Activated CD4-positive, alpha-beta T cell treated with anti-CD3 and anti-CD28 coated beads, Interleukin-2, amount 50 U/mL, for 48 hours (primary cell): ENCODE measurements around the gene MUC6.
A peak's percentile ranks its signal among the peaks of the same experiment; 100 is the strongest.

Experiments used
- DNase-seq, 2 experiments: peaks; one replicate each; pipeline ENCODE4 v3.0.0-alpha.2; 2020

Gene MUC6

GRCh38 chr11:1020211-1020905 is 16.2 kb downstream of the MUC6 start:
- no peak for DNase-seq

- no peak for DNase-seq
These were observed 17.1 kb downstream of the MUC6 start for GRCh38 chr11:1019321-1019910.

DNA sequence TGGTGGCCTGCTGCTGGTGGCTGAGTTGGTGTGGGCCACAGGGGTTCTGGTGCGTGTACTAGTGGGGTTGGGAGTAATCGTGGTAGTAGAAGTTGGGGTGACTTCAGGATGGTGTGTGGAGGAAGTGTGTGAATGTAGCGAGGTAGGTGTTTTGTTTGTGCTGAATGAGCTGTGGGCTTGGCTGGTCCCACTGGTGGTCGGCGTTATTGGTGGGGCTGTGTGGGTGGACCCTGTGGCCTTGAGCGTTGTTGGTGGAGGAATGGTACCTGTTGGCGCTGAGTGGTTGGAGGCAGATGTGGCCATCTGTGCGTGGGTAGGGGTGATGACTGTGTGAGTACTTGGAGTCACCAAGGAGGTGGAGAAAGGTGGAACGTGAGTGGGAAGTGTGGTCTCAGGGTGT is 18.4 kb downstream of the MUC6 start:
- no peak for DNase-seq

DNA sequence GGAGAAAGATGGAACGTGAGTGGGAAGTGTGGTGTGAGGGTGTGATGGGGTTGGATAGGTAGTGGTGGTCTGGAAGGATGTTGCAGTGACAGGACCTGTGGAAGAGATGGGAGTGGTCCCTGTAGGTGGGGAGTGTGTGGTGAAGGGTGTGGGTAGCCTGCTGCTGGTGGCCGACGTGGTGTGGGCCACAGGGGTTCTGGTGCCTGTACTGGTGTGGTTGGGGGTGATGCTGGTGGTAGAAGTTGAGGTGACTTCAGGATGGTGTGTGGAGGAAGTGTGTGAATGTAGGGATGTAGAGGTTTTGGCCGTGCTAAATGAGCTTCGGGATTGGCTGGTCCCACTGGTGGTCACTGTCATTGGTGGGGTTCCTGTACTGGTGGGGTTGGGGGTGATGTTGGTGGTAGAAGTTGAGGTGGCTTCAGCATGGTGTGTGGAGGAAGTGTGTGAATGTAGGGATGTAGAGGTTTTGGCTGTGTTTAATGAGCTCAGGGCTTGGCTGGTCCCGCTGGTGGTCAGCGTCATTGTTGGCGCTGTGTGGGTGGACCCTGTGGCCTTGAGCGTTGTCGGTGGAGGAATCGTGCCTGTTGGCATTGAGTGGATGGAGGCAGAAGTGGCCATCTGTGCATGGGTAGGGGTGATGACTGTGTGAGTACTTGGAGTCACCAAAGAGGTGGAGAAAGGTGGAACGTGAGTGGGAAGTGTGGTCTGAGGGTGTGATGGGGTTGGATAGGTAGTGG is 19.1 kb downstream of the MUC6 start:
- DNase-seq: peak in 1 of 2 experiments; percentile 13

DNA sequence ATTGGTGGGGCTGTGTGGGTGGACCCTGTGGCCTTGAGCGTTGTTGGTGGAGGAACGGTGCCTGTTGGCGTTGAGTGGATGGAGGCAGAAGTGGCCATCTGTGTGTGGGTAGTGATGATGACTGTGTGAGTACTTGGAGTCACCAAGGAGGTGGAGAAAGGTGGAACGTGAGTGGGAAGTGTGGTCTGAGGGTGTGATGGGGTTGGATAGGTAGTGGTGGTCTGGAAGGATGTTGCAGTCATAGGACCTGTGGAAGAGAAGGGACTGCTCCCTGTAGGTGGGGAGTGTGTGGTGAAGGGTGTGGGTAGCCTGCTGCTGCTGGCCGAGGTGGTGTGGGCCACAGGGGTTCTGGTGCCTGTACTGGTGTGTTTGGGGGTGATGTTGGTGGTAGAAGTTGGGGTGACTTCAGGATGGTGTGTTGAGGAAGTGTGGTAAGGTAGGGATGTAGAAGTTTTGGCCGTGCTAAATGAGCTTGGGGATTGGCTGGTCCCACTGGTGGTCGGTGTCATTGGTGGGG is 19.9 kb downstream of the MUC6 start:
- peak in 1 of 2 experiments; percentile 11 for DNase-seq

DNA sequence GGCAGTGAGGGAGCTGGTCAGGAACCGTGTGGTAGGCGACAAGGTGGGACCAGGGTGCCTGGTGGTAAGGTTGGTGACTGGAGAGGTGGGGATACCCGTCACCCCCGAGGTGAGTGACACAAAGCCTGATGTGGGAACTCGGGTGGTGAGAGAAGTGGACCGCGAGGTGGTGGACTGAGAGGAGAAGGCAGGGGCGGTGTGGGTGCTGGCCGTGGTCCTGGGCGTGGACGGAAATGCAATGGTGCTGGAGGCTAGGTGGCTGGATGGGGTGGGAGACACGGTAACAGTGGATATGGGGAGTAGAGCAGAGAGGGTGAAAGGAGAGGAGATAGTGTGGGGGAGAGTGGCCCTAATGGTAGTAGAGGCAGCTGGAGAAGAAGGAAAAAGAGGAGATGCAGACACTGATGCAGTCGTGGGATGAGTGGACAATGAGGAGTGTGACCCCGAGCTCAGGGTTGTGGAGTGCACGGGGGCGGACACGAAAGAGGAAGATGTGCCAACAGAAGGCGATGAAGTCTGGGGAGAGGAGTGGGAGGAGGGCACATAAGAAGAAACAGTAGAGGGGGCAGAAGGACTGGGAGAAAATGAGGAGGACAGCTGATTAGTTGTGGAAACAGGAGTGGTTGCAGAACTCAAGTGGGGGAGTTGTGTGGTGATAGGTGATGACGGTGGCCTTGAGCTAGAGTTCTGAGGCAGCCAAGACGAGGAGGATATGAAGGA is 20.5 kb downstream of the MUC6 start:
- no peak for DNase-seq

- DNase-seq: no peak
These were observed 21.5 kb downstream of the MUC6 start for GRCh38 chr11:1015064-1015463.

GRCh38 chr11:1014276-1014675 is 22.2 kb downstream of the MUC6 start:
- no peak for DNase-seq

- DNase-seq: no peak
These were observed 22.9 kb downstream of the MUC6 start for GRCh38 chr11:1013631-1013935.

- no peak for DNase-seq
These were observed 23.5 kb downstream of the MUC6 start for GRCh38 chr11:1012740-1013630.

- DNase-seq: no peak
These were observed 24.2 kb downstream of the MUC6 start for GRCh38 chr11:1012291-1012690.

DNA sequence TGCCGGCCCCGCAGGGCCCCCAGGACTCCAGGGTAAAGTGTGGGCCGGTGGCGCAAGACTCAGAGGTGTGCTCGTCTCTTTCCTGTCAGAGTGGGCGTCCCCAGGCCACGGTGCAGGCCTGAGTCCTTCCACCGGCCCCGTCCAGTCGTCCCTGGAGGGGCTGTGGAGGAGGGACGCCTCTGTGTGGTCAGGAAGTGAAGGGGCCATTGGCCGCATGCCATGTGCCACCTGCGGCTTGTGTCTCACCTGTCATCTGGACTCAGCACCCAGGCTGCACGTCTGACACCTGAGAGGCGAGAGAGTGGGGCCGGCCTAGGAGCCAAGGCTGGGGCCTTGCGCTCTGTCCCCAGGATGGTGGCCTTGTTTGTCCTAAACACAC is 25.2 kb downstream of the MUC6 start:
- DNase-seq: no peak

- DNase-seq: no peak
These were observed 25.8 kb downstream of the MUC6 start for GRCh38 chr11:1010551-1011319.

DNA sequence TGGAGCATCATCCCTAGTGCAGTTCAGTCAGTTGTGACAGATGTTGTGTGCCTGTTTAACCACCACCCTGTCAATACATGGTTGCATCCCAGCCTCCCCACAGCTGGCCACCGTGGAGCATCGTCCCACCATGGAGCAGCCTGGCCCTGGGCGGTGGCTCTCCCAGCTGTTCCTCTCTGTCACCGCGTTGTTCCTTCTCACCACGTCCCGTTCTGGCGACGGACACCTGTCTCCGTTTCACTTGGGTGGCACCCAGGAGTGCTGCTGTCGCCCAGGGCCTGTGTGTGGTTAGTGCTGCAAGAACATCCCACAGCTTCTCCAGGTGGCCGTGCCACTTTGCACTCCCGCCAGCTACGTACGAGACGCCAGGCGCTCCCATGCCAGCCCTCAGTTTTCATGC is 26.5 kb downstream of the MUC6 start:
- DNase-seq: no peak

DNA sequence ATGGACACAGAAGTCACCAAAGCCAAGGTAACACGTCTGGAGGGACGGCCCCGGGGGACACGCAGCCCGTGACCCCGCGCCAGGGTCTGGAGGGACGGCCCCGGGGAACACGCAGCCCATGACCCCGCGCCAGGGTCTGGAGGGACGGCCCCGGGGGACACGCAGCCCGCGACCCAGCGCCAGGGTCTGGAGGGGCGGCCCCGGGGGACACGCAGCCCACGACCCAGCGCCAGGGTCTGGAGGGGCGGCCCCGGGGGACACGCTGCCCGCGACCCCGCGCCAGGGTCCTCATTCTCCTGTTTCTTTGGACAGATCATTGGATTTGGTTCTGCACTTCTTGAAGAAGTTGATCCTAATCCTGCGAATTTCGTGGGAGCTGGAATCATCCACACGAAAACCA is 27.1 kb downstream of the MUC6 start:
- no peak for DNase-seq

DNA sequence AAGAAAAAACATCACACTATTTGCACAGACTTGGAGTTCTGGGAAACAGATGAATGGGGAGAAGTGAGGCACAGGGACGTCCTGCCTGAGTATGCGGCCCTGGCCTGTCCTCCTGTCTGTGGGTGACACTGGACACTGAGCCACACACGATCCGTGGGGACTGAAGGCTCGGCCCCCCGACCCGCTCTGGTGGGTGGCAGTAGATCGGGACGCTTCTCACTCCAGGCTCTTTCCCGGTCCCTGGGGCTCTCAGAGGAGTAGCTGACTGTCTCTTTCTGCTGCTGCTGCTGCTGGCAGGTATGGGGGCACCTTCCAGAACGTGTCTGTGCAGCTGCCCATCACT is 27.7 kb downstream of the MUC6 start:
- no peak for DNase-seq

DNA sequence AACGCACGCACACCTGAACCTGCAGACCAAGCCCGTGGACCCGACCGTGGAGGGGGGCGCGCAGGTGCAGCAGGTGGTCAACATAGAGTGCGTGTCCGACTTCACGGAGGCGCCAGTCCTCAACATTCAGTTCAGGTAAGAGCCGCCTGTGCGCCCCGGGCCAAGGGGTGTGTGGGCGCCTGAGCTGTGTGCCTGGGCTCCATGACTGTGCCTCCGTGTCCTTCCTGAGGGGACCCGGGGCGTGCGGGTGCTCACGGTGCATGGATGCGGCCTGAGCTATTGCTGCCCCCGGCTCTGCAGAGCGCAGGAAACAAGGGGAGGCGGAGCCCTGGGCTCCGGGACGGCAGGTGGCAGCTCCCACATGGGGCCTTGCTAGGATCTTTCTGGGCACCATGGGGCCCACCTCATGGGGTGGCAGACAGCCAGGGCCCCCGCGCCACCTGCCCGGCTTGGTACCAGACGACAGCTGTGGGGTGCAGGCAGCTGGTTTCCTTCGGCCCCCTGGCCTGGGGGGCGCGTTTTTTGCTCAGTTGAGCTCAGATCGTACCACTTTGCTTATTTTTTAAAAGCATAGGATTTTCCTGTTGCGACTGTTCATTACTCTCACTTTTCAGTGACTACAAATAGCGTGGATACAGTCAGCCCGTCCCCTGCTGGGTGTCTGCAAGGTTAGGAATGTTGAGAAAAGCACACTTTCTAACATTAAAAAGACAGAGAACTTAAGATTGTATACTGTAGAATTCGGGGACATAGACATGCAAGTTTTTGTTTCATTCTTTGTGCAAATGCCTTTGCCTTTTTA is 28.3 kb downstream of the MUC6 start:
- DNase-seq: no peak

DNA sequence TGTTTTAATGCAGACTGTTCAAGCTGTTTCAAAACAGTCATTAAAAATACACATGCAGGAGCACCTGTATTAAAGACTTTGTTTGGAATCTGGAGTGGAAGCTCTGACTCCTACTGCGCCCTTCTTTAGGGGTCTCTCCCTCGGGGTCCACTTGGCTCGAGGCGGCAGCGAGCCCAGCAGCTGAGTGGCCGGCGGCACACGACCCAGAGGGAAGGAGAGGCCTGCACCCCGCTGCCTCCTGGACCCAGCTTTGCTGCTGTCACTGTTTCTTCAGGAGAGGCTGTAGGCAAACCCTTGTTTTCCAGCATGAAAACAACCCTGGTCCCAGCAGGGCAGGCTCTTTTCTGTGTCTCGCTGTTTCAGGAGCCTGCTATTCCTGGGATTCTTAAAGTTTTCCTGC is 29.2 kb downstream of the MUC6 start:
- no peak for DNase-seq

DNA sequence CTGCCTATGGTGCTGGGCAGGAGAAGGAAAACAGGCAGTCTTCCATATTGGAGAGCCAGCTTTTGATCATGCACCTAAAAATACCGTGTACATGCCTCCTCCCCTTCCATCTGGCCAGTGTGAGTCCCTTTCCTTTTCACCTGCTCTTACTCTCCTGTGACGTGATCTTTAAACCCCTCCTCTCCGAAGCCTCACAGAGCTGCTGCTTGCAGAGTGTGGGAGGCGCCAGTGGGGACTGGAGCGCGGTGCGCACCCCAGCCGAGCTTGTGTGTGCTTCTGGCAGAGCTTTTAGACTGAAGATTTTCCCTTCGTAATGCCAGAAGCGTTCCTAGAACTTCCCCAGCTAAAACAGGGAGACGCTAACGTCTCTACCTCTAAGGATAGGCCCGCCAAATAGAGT is 29.8 kb downstream of the MUC6 start:
- no peak for DNase-seq

DNA sequence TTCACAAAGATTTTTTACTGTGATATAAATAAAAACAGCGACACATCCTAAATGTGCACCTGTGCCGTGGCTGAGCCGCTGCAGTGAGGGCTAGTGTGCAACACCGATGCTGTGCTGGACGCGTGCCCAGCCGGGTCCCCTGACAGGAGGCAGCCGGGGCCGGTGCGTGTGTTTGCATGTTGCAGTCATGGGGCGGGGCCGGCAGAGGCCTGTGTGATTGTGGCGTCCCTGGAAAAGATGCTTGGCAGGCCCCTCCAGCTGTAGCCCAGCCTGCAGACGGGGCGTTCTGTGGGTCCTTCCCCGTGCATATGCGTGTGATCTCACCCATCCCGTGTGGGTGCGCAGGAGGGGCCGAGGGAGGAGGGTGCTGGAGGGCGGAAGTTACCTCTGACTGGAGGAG is 30.6 kb downstream of the MUC6 start:
- DNase-seq: no peak

GRCh38 chr11:1003159-1003558 is 33.4 kb downstream of the MUC6 start:
- no peak for DNase-seq
